ENCODE measurements around the gene CAPZB.

Gene CAPZB

GRCh38 chr1:19468397-19468956, 16.9 kb downstream of the CAPZB start:
- Histone ChIP-seq H3K9ac (ENCODE audit: low read depth, low read length) (no peak overlapping the region), H3K4me1 (ENCODE audit: insufficient read depth, low read length) (peaks cover 30% of the 10 kb centered on the region), H3K36me3 (ENCODE audit: insufficient read depth, low read length) (no peaks in the 10 kb centered on the region), H3K9me3 (ENCODE audit: control insufficient read depth, insufficient read depth, low read length) (no peaks in the 10 kb centered on the region)

- H3K9me3 ChIP-seq (ENCODE audit: control insufficient read depth, insufficient read depth, low read length) = no peaks in the 10 kb centered on the region
- H3K4me1 ChIP-seq (ENCODE audit: insufficient read depth, low read length) = peaks cover 40% of the 10 kb centered on the region
- H3K36me3 ChIP-seq (ENCODE audit: insufficient read depth, low read length) = no peaks in the 10 kb centered on the region
- H3K9ac ChIP-seq (ENCODE audit: low read depth, low read length) = no peak overlapping the region
Observed at GRCh38 chr1:19467199-19468187, 17.8 kb downstream of the CAPZB start.

- Histone ChIP-seq H3K9me3 (ENCODE audit: control insufficient read depth, insufficient read depth, low read length) (no peaks in the 10 kb centered on the region), H3K9ac (ENCODE audit: low read depth, low read length) (no peak overlapping the region), H3K36me3 (ENCODE audit: insufficient read depth, low read length) (no peaks in the 10 kb centered on the region), H3K4me1 (ENCODE audit: insufficient read depth, low read length) (peaks cover 42% of the 10 kb centered on the region)
Observed at GRCh38 chr1:19466112-19466561, 19.2 kb downstream of the CAPZB start.

- Histone ChIP-seq H3K9me3 (ENCODE audit: control insufficient read depth, insufficient read depth, low read length) (no peaks in the 10 kb centered on the region), H3K4me1 (ENCODE audit: insufficient read depth, low read length) (peaks cover 45% of the 10 kb centered on the region), H3K9ac (ENCODE audit: low read depth, low read length) (no peak overlapping the region), H3K36me3 (ENCODE audit: insufficient read depth, low read length) (no peaks in the 10 kb centered on the region)
Observed at GRCh38 chr1:19465650-19466049, 19.7 kb downstream of the CAPZB start.

- H3K9ac ChIP-seq (ENCODE audit: low read depth, low read length) = no peak overlapping the region
- H3K9me3 ChIP-seq (ENCODE audit: control insufficient read depth, insufficient read depth, low read length) = no peaks in the 10 kb centered on the region
- no peaks in the 10 kb centered on the region for H3K36me3 ChIP-seq (ENCODE audit: insufficient read depth, low read length)
- peaks cover 47% of the 10 kb centered on the region for H3K4me1 ChIP-seq (ENCODE audit: insufficient read depth, low read length)
Observed at GRCh38 chr1:19465123-19465522, 20.2 kb downstream of the CAPZB start.

GRCh38 chr1:19464696-19465095, 20.6 kb downstream of the CAPZB start:
- H3K4me1 ChIP-seq (ENCODE audit: insufficient read depth, low read length) = peaks cover 43% of the 10 kb centered on the region
- H3K9me3 ChIP-seq (ENCODE audit: control insufficient read depth, insufficient read depth, low read length) = no peaks in the 10 kb centered on the region
- no peaks in the 10 kb centered on the region for H3K36me3 ChIP-seq (ENCODE audit: insufficient read depth, low read length)
- H3K9ac ChIP-seq (ENCODE audit: low read depth, low read length) = no peak overlapping the region

- H3K9ac ChIP-seq (ENCODE audit: low read depth, low read length) = no peak overlapping the region
- H3K36me3 ChIP-seq (ENCODE audit: insufficient read depth, low read length) = no peaks in the 10 kb centered on the region
- peaks cover 32% of the 10 kb centered on the region for H3K4me1 ChIP-seq (ENCODE audit: insufficient read depth, low read length)
- no peaks in the 10 kb centered on the region for H3K9me3 ChIP-seq (ENCODE audit: control insufficient read depth, insufficient read depth, low read length)
Observed at GRCh38 chr1:19463504-19463803, 21.9 kb downstream of the CAPZB start.

- H3K36me3 ChIP-seq (ENCODE audit: insufficient read depth, low read length) = no peaks in the 10 kb centered on the region
- peaks cover 30% of the 10 kb centered on the region for H3K4me1 ChIP-seq (ENCODE audit: insufficient read depth, low read length)
- no peak overlapping the region for H3K9ac ChIP-seq (ENCODE audit: low read depth, low read length)
- no peaks in the 10 kb centered on the region for H3K9me3 ChIP-seq (ENCODE audit: control insufficient read depth, insufficient read depth, low read length)
Observed at GRCh38 chr1:19462781-19463503, 22.4 kb downstream of the CAPZB start.

- H3K9me3 ChIP-seq (ENCODE audit: control insufficient read depth, insufficient read depth, low read length) = no peaks in the 10 kb centered on the region
- H3K4me1 ChIP-seq (ENCODE audit: insufficient read depth, low read length) = peaks cover 43% of the 10 kb centered on the region
- H3K36me3 ChIP-seq (ENCODE audit: insufficient read depth, low read length) = no peaks in the 10 kb centered on the region
- H3K9ac ChIP-seq (ENCODE audit: low read depth, low read length) = no peak overlapping the region
Observed at GRCh38 chr1:19461220-19461554, 24.2 kb downstream of the CAPZB start.

GRCh38 chr1:19460535-19461219, 24.7 kb downstream of the CAPZB start:
- H3K4me1 ChIP-seq (ENCODE audit: insufficient read depth, low read length) = peaks cover 46% of the 10 kb centered on the region
- no peaks in the 10 kb centered on the region for H3K36me3 ChIP-seq (ENCODE audit: insufficient read depth, low read length)
- H3K9ac ChIP-seq (ENCODE audit: low read depth, low read length) = no peak overlapping the region
- no peaks in the 10 kb centered on the region for H3K9me3 ChIP-seq (ENCODE audit: control insufficient read depth, insufficient read depth, low read length)

GRCh38 chr1:19458815-19459417, 26.4 kb downstream of the CAPZB start:
- H3K9me3 ChIP-seq (ENCODE audit: control insufficient read depth, insufficient read depth, low read length) = no peaks in the 10 kb centered on the region
- no peaks in the 10 kb centered on the region for H3K36me3 ChIP-seq (ENCODE audit: insufficient read depth, low read length)
- H3K9ac ChIP-seq (ENCODE audit: low read depth, low read length) = no peak overlapping the region
- H3K4me1 ChIP-seq (ENCODE audit: insufficient read depth, low read length) = peaks cover 64% of the 10 kb centered on the region

GRCh38 chr1:19457607-19458006, 27.7 kb downstream of the CAPZB start:
- Histone ChIP-seq H3K9me3 (ENCODE audit: control insufficient read depth, insufficient read depth, low read length) (no peaks in the 10 kb centered on the region), H3K4me1 (ENCODE audit: insufficient read depth, low read length) (peaks cover 57% of the 10 kb centered on the region), H3K9ac (ENCODE audit: low read depth, low read length) (no peak overlapping the region), H3K36me3 (ENCODE audit: insufficient read depth, low read length) (no peaks in the 10 kb centered on the region)

GRCh38 chr1:19456968-19457441, 28.3 kb downstream of the CAPZB start:
- Histone ChIP-seq H3K9ac (ENCODE audit: low read depth, low read length) (no peak overlapping the region), H3K36me3 (ENCODE audit: insufficient read depth, low read length) (no peaks in the 10 kb centered on the region), H3K9me3 (ENCODE audit: control insufficient read depth, insufficient read depth, low read length) (no peaks in the 10 kb centered on the region), H3K4me1 (ENCODE audit: insufficient read depth, low read length) (peaks cover 55% of the 10 kb centered on the region)

- no peaks in the 10 kb centered on the region for H3K36me3 ChIP-seq (ENCODE audit: insufficient read depth, low read length)
- peaks cover 42% of the 10 kb centered on the region for H3K4me1 ChIP-seq (ENCODE audit: insufficient read depth, low read length)
- no peaks in the 10 kb centered on the region for H3K9me3 ChIP-seq (ENCODE audit: control insufficient read depth, insufficient read depth, low read length)
- H3K9ac ChIP-seq (ENCODE audit: low read depth, low read length) = no peak overlapping the region
Observed at GRCh38 chr1:19455353-19455752, 30.0 kb downstream of the CAPZB start.

Data from ES-I3 (cell line).